Spleen (tissue), 7 donors: ENCODE data around the gene FRYL.

Experiments used
- POLR2A ChIP-seq, 3 donors: fragments of 450-650 bp; IDR thresholded peaks; one replicate each; pipeline ENCODE4 v1.5.1; 2017; ENCODE audit warnings: antibody characterized with exemption in 3 of 3, mild to moderate bottlenecking in 1 of 3
- POLR2AphosphoS5 ChIP-seq, 3 donors: sonication (generic); formaldehyde crosslinking; IDR thresholded peaks; one replicate each; pipeline ENCODE4 v1.5.1; 2017; ENCODE audit warnings: antibody characterized with exemption in 3 of 3
- TF ChIP-seq, protein P1 (sequence below), 11 experiments: fragments of 200-600 bp in 7 of 11; fragments of 450-650 bp in 4 of 11; sonication (generic) in 4 of 11; IDR thresholded peaks in 8 of 11; conservative IDR thresholded peaks in 3 of 11; 1 replicate in 7 of 11; 2 replicates in 4 of 11; pipeline versions ENCODE4 v1.4.0 to v1.8.0; 2016 to 2021; ENCODE audit warnings: antibody characterized with exemption in 11 of 11, inconsistent platforms in 4 of 11, mild to moderate bottlenecking in 1 of 11
- donor health status: DM: no; HTN: no; CAD: no; lungs with moderate emphysema.
- donor health status: DM: no; HTN: no; CAD: no.
- donor health status: DM: no; HTN: no; CAD: no.

GRCh38 chr4:48588230-48589097 is 191.6 kb downstream of the FRYL start:
- TF ChIP-seq, protein P1, sequence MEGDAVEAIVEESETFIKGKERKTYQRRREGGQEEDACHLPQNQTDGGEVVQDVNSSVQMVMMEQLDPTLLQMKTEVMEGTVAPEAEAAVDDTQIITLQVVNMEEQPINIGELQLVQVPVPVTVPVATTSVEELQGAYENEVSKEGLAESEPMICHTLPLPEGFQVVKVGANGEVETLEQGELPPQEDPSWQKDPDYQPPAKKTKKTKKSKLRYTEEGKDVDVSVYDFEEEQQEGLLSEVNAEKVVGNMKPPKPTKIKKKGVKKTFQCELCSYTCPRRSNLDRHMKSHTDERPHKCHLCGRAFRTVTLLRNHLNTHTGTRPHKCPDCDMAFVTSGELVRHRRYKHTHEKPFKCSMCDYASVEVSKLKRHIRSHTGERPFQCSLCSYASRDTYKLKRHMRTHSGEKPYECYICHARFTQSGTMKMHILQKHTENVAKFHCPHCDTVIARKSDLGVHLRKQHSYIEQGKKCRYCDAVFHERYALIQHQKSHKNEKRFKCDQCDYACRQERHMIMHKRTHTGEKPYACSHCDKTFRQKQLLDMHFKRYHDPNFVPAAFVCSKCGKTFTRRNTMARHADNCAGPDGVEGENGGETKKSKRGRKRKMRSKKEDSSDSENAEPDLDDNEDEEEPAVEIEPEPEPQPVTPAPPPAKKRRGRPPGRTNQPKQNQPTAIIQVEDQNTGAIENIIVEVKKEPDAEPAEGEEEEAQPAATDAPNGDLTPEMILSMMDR (IDR thresholded peaks at IDR 0.05 in 8 of 11, conservative IDR thresholded peaks at IDR 0.05 in 3 of 11), result no peak
- TF ChIP-seq POLR2A (IDR thresholded peaks at IDR 0.05) (no peak), POLR2AphosphoS5 (IDR thresholded peaks at IDR 0.05) (no peak)
